ENCODE measurements around the gene BTBD16.

The BTBD16 gene

GRCh38 chr10:122344741-122345258, 73.7 kb downstream of the BTBD16 start:
- no peak for TF ChIP-seq CTCF (IDR thresholded peaks at IDR 0.05; ENCODE audit: insufficient read depth, low read length, missing control alignments)
- ChIA-PET POLR2A (interaction anchor here (0.7 to 0.9 kb wide), 2 partner anchors 29 to 79 kb away, joined by 3 read pairs; partner anchors contain the start of gene PLEKHA1), CTCF (interaction anchor here (0.8 to 4.4 kb wide), 9 partner anchors 10 to 305 kb away, joined by 3 to 99 read pairs (median 5); no protein-coding TSS in a partner anchor)
- no peak overlapping the region for H3K4me3 ChIP-seq (ENCODE audit: low read depth, low read length)
- DNase-seq (ENCODE audit: low read depth, low spot score): no peak

DNA sequence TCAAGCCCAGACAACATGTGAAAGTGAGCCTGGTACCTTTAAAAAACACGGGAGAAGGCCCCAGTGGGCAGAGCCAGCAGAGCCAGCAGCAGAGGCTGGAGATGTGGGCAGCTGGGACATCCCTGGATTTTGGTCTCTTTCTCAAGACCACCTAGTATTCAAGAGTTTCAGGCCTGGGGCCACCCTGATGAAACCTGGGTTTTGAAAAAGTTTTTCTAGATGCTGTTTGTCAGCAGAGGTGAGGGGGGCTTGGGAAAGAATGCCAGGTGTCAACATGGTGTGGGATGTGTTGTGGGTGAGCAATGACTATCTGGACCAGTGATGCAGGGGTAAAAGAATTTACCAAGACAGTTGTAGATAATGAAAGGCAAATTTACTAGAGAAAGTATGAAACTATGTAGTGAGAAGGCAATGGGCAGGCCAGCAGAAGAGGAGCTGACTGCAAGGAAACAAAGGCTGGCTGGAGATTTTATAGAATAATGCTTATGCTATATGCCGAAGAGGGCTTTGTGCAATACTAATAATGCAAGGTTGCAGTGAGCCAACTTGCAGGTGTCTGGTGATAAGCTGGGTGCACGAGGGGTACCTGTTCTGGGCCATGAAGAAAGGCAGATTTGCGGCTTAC, 75.3 kb downstream of the BTBD16 start:
- H3K4me3 ChIP-seq (ENCODE audit: low read depth, low read length): no peak overlapping the region
- no peak for DNase-seq (ENCODE audit: low read depth, low spot score)
- ChIA-PET POLR2A (no interaction called here), CTCF (interaction anchor here (0.8 to 1.3 kb wide), 4 partner anchors 8 to 89 kb away, joined by 3 read pairs; no protein-coding TSS in a partner anchor)
- no peak for TF ChIP-seq CTCF (IDR thresholded peaks at IDR 0.05; ENCODE audit: insufficient read depth, low read length, missing control alignments)

GRCh38 chr10:122347170-122347841, 76.2 kb downstream of the BTBD16 start:
- POLR2A ChIA-PET: no interaction called here
- TF ChIP-seq CTCF (IDR thresholded peaks at IDR 0.05; ENCODE audit: insufficient read depth, low read length, missing control alignments): no peak
- CTCF ChIA-PET: interaction anchor here (0.8 to 1.3 kb wide), 4 partner anchors 9 to 88 kb away, joined by 3 read pairs; no protein-coding TSS in a partner anchor
- no peak for DNase-seq (ENCODE audit: low read depth, low spot score)
- H3K4me3 ChIP-seq (ENCODE audit: low read depth, low read length): no peak overlapping the region

- CTCF ChIA-PET: interaction anchor here (1.5 kb wide), 1 partner anchor 10 kb away, joined by 3 read pairs; no protein-coding TSS in a partner anchor
- no peak for DNase-seq (ENCODE audit: low read depth, low spot score)
- H3K4me3 ChIP-seq (ENCODE audit: low read depth, low read length): no peak overlapping the region
- POLR2A ChIA-PET: no interaction called here
- no peak for TF ChIP-seq CTCF (IDR thresholded peaks at IDR 0.05; ENCODE audit: insufficient read depth, low read length, missing control alignments)
Measured at GRCh38 chr10:122348512-122348911, 77.4 kb downstream of the BTBD16 start.

DNA sequence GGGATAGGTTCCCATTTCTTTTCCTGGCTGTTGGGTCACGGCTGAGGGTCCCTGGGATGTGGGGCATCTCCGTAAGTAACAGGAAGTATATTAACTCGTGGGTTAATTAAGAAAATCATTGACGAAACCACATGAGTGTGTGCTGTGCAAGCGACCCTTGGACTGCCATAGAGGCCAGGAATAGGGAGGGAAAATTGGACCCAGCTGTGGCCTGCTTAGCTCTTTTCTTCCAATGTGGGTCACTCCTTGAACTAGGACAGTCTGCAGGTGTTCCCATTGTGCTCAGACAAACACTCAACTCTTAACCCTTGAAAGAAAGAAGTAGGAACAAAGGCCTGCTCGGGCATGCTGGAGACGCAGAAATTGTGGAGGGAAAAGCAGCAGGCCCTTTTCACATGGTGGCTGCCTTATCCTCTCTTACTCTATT, 77.9 kb downstream of the BTBD16 start:
- ChIA-PET POLR2A (no interaction called here), CTCF (interaction anchor here (1.5 kb wide), 1 partner anchor 11 kb away, joined by 3 read pairs; no protein-coding TSS in a partner anchor)

More for the DNA sequence above, 77.9 kb downstream of the BTBD16 start:
- DNase-seq (ENCODE audit: low read depth, low spot score): no peak
- H3K4me3 ChIP-seq (ENCODE audit: low read depth, low read length): no peak overlapping the region
- TF ChIP-seq CTCF (IDR thresholded peaks at IDR 0.05; ENCODE audit: insufficient read depth, low read length, missing control alignments): no peak
